Measurements from ENCODE around the gene SRPRB.

DNA sequence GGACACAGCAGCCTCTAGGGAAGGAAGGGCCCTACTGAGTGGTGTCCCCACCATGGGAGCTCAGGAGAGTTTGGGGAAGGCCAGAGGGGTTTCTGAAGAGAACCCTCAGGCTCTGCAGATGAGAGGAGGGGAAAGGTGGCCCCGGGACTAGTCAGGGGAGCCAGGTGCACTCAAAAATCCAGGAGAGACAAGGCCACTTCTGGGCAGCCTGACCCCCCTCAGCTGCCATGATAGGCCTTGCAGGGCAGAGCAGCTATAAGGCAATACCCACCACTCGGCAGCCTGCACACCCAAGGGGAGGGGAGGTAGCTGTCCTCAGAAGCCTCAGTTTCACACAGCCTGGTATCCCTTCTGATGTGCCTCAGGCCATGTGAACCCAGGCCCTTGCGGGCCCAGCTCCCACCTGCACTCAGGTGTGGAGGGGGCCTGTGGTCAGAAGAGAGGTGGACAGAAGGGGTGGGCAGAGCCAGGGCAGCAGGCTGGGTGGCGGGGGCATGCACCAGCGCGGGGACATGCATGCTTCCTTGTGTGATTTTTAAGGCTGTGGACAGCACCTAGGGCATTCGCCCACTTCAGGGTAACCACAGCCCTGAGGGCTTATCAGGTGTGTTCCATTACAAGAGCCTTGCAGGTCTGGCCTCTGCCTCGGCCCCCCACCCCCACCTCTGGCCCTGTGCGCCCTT is 34.6 kb downstream of the SRPRB start:
- TF ChIP-seq, protein P1, sequence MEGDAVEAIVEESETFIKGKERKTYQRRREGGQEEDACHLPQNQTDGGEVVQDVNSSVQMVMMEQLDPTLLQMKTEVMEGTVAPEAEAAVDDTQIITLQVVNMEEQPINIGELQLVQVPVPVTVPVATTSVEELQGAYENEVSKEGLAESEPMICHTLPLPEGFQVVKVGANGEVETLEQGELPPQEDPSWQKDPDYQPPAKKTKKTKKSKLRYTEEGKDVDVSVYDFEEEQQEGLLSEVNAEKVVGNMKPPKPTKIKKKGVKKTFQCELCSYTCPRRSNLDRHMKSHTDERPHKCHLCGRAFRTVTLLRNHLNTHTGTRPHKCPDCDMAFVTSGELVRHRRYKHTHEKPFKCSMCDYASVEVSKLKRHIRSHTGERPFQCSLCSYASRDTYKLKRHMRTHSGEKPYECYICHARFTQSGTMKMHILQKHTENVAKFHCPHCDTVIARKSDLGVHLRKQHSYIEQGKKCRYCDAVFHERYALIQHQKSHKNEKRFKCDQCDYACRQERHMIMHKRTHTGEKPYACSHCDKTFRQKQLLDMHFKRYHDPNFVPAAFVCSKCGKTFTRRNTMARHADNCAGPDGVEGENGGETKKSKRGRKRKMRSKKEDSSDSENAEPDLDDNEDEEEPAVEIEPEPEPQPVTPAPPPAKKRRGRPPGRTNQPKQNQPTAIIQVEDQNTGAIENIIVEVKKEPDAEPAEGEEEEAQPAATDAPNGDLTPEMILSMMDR (IDR thresholded peaks at IDR 0.05) = no peak
- no peak for TF ChIP-seq EP300 (IDR thresholded peaks at IDR 0.05; ENCODE audit: borderline replicate concordance in 1 of 2, low read depth in 1 of 2, low read length in 1 of 2)
- no peak for TF ChIP-seq GATA2 (CRISPR knock-in tag; IDR thresholded peaks at IDR 0.05)
- TF ChIP-seq EZH2phosphoT487 (IDR thresholded peaks at IDR 0.05; ENCODE audit: borderline replicate concordance, low read depth) = no peak
- no peak for TF ChIP-seq POLR2AphosphoS5 (IDR thresholded peaks at IDR 0.05; ENCODE audit: low read depth, low read length)
- TF ChIP-seq MXI1 (IDR thresholded peaks at IDR 0.05; ENCODE audit: low read depth, low read length) = no peak
- TF ChIP-seq, protein P2, sequence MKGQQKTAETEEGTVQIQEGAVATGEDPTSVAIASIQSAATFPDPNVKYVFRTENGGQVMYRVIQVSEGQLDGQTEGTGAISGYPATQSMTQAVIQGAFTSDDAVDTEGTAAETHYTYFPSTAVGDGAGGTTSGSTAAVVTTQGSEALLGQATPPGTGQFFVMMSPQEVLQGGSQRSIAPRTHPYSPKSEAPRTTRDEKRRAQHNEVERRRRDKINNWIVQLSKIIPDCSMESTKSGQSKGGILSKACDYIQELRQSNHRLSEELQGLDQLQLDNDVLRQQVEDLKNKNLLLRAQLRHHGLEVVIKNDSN (IDR thresholded peaks at IDR 0.05; ENCODE audit: borderline replicate concordance, low read depth) = no peak
- TF ChIP-seq TAF1 (IDR thresholded peaks at IDR 0.05; ENCODE audit: borderline replicate concordance, low read depth, low read length) = no peak
- TF ChIP-seq FOXM1 (IDR thresholded peaks at IDR 0.05; ENCODE audit: low read depth) = no peak
- TF ChIP-seq ELF1 (IDR thresholded peaks at IDR 0.05) = no peak
- TF ChIP-seq JUND (IDR thresholded peaks at IDR 0.05) = no peak
- TF ChIP-seq, protein P3, sequence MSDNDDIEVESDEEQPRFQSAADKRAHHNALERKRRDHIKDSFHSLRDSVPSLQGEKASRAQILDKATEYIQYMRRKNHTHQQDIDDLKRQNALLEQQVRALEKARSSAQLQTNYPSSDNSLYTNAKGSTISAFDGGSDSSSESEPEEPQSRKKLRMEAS (IDR thresholded peaks at IDR 0.05; ENCODE audit: low read depth) = no peak
- no peak for TF ChIP-seq RCOR1 (IDR thresholded peaks at IDR 0.05; ENCODE audit: low read length)
- no peak for TF ChIP-seq RFX5 (IDR thresholded peaks at IDR 0.05; ENCODE audit: low read length)

All from SK-N-SH (cell line).